T-helper 22 cell (primary cell): Measurements from ENCODE around the gene PTPRM.
"Not testable (repeated sequence)": the region's sequence is repeated elsewhere in the genome, so short reads cannot be mapped to it uniquely, and the experiment has no call there.

Source experiments
- DNase-seq: peaks from one replicate; pipeline ENCODE4 v3.0.0-alpha.2; 2020; ENCODE audit warnings: low read depth

Gene PTPRM

DNA sequence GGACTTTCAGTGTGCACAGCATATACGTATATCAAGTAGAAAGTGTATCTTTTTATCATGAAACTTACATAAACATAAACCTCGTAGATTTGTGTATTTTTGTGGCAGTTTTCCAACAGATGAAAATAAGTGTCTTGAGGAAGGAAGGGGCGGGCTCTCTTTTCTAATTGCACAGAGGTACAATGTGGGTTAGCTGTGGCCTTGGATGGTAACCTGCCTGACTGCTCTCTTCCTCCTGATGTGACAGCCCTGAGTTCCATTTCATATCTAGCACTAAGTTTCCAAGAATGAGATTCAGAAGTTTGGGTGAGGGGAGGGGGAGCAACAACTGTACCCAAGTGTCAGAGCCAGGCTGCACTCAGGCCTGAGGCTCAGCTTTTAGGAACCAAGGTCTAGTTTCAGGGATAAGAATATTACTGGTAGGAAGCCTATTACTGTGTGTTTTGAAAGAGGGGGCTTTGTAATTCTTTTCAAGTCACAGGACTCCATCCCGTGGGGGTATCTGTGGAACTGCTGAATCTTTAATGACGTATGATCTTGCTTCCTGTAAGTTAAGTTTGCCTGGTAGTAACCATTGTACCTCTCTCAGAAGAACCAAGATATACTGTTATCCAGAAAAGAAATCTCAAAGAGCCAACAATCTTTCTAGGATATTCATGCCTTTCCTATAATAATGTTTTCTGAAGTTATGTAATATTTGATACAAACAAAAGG, 483.7 kb downstream of the PTPRM start:
- no peak for DNase-seq

DNA sequence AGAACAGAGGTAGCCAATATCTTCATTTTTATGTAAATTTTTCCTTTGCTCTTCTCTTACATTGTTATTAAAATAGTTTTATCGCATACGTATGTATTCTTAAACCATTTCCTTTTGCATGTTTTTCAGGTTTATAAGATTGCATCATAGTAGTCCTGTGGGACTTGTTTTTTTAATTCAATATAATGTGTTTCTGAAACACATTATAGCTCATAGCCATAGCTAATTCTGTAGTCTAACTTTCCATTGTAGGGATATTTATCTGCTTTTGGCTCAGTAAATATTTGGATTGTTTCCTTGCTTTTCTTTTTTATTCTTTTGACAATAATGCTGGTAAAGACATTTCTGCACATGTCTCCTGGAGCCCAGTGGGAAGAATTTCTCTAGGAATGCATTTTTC, 484.3 kb downstream of the PTPRM start:
- DNase-seq: no peak

DNA sequence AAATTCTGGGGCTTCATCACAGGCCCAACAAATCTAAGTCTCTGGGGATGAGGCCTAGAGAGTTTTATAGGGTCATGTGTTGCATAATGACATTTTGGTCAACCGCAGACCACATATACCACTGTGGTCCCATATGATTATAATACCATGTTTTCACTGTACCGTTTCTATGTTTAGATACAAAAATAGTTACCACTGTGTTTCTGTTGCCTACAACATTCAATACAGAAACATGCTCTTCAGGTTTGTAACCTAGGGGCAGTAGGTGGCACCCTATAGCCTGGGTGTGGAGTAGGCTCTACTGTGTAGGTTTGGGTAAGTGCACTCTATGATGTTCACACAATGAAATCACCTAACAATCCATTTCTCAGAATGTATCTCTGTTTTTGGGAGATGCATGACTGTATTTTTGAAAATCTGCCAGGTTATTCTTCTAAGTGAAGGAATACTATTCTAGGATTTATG, 485.2 kb downstream of the PTPRM start:
- no peak for DNase-seq

DNA sequence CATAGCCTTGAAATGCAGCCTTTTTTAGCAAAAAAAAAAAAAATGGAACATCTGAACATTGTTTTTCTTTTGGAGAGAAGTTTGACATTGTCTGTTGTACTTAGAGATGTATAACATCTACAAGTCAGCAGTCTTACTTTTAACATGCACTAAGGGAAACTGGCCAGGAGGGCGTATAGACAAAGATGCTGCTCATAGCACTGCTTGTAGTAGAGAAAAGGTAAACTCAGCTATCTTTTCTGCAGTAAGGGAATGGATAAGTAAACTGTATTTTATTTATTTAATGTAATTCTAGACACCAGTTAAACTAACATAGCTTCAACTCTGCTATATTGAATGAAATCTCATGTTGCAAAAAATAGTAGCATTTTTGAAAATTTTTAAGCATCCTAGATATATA, 489.6 kb downstream of the PTPRM start:
- DNase-seq: no peak

DNA sequence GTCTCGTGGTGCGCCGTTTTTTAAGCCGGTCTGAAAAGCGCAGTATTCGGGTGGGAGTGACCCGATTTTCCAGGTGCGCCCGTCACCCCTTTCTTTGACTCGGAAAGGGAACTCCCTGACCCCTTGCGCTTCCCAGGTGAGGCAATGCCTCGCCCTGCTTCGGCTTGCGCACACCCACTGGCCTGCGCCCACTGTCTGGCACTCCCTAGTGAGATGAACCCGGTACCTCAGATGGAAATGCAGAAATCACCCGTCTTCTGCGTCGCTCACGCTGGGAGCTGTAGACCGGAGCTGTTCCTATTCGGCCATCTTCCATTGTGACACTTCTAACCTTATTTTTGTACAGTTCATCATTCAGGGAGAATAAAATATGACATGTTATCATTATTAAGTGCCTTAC, 496.0 kb downstream of the PTPRM start:
- DNase-seq: not testable (repeated sequence)

DNA sequence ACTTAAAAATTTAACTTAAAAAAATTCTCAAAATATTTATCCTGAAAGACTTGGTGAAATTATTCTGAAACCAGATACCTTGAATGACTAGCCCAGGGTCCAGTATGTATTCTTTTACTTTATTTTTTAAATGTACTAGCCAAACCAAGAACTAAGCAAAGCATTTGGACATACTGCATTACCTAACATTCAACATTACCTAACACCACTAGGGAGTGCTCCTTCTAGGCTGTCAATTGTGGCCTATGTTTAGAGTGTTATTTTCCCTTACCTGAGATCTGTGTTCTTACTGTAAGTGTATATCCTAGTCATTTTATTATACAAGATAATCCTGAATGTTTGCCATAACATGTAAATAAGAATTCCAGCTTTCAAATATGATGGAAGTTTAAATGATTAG, 496.6 kb downstream of the PTPRM start:
- DNase-seq: no peak

GRCh38 chr18:8065284-8065683, 498.2 kb downstream of the PTPRM start:
- no peak for DNase-seq

GRCh38 chr18:8065773-8066172, 498.7 kb downstream of the PTPRM start:
- DNase-seq: no peak

DNA sequence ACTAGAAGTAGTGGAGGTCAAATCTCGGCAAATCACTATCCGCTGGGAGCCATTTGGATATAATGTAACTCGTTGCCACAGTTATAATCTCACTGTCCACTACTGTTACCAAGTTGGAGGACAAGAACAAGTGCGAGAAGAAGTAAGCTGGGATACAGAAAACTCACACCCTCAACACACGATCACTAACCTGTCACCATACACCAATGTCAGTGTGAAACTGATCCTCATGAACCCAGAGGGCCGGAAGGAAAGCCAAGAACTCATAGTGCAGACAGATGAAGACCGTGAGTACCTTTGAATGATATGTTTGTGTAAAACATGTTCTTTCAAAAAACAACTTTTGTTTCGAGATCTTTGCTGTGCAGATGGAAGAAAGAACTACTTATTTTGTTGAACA, 502.6 kb downstream of the PTPRM start:
- DNase-seq: no peak

DNA sequence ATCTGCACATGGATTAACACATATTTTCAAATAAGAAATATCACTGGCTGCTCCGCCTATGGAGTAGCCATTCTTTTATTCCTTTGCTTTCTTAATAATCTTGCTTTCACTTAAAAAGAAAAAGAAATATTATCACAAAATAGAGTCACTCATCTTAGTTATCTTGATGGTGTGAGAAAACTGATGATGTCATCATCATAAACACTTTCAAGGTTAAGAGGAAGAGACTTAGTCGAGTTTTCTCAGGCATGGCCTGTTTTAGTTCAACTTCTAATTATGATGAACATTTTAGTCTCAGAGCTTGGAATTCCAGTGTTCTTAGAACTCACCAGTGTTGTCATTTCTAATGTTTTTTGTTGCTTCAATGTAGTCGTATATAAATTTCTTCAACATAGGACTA, 506.1 kb downstream of the PTPRM start:
- no peak for DNase-seq

GRCh38 chr18:8080092-8080491, 513.0 kb downstream of the PTPRM start:
- no peak for DNase-seq

DNA sequence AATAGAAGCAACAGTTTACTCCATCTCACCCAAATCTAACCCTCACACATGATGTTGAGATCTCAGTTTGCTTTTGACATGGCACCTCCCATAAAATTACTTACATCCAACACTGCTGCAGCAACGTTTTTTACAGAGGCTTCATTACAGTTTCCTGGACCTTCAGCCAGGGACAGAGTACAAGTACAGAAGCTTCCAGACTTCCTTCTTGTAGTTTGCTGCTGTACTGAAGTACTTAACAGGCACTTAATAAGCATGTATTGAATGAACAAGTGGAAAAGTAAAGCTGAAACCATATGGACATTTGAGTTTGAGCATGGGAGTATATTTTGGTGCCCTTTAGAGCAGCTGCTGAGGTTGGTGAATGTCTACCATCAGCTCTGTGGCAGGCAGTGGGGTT, 514.2 kb downstream of the PTPRM start:
- no peak for DNase-seq

DNA sequence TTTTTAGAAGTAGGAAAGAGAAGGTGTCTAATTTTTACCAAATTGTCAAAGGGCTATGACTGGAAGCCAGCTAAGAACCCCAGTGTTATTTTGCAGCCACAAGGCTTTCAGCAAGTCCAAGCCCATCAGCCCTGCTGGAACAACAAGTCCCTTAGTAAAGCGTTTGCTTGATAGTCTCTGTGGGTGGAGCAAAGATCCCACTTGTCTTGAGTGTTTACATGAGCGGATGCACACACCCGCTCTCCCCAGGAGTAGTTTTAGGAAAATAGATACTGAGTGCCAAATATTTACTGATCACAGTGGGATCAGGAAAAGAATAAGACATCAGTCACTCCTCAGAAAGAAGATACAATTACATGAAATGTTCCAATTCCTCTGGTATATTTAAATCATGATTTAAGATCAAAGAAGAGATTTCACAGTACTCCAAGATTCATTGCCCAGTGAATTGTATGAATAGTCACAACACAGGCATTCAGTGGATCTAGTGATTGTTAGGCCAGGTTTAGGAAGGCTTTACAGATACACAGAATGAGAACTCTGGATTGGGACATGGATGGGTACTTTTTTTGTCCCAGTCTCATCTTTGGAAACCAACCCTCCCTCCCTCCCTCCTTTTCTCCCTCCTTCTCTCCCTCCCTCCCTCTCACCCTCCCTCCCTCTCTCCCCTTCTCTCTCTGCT, 514.9 kb downstream of the PTPRM start:
- DNase-seq: no peak

GRCh38 chr18:8084160-8084559, 517.0 kb downstream of the PTPRM start:
- DNase-seq: no peak

- no peak for DNase-seq
Observed at GRCh38 chr18:8088626-8089025, 521.5 kb downstream of the PTPRM start.

GRCh38 chr18:8091035-8091434, 523.9 kb downstream of the PTPRM start:
- DNase-seq: no peak

DNA sequence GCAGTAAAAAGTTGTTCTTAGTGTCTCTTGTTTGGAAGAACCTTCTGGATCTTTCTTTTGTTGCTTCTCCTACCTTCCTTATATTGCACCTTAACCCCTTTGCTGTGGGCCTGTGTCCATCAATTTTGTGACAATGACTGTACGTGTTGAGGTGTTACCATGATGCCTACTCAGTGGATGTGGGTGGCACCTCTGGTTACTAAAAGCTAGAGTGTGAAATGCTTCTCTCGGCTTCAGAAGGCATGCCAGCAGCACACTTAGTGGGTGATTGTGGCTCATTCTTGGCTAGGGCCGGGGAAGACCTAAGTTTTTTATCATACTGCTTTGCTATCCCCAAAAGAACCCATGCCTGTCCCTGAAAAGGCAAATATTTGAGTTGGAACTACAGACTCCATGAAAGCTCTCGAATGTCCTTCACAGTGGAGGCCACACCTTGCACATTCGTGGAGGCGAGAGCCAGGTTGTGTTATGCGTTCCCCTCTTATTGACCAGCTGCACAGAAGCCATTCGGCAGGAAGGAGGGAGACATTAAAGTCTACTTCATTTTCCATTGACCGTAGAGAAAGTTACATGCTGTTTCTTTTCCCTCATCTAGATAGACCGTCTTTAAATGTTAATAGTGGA, 528.9 kb downstream of the PTPRM start:
- no peak for DNase-seq

DNA sequence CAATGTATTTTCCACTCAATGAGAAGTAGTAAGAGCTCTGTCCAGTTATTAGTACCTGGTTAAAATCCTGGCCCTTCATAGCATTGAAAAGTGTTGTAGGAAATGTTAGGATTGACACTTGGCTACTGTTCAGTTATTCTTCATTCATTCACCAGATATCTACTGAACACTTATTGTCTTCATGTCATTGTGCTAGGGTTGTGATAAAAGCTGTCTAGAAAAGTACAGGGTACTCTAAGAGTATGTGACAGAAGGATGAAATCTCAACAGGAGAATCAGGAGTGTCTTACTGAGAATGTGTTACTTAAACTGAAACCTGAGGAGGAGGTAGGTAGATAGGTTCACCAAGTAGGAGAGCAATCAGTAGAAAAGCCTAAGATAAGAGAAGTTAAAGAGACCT, 530.3 kb downstream of the PTPRM start:
- DNase-seq: no peak

DNA sequence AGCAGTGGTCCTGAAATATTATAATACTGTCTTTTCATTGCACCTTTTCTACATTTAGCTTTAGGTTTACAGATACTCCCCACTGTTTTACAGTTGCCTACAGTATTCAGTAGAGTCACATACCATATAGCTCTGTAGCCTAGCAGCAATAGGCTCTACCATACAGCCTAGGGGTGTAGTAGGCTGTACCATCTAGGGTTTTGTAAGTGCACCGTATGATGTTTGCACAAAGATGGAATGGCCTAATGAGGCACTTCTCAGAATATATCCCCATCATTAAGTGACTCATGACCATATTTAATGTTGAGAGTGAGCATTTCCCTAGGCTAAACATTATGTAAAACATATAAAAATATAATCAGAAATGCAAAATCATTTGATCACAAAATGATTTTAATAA, 530.8 kb downstream of the PTPRM start:
- no peak for DNase-seq

DNA sequence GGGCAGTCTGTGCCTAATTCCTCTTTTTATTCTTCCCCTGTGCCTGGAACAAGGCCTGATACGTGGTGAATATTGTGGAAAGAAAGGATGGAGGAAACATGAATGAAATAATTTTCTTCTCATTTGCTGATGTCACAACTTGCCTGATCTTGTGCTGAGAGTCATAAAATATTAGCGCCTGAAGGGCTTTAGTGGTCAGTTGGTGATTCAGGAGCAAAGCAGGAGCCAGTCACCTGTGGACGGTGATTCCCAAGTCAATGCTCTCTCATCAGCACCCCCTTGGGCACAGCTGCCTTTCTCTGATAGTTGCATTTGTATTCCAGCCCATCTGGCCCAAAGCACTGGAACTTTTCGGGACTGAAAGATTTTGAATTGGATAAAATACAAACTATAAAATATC, 539.5 kb downstream of the PTPRM start:
- no peak for DNase-seq

DNA sequence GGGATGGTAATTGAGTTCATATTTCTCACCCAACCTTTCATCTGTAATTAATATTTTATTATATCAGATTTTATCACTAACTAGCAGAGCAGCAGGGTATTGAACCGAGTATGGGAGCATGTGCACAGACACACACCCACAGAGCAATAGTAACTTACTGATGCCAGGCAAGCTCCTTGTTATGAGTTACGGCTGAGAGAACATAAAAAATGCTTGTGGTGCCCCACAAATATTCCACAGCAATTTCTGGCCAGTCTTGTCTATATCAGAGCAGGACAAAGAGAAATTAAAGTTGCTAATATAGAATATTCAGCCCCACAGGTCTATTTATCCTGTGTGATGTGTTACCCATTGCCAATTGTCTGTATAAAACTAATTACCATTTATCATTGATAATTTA, 540.3 kb downstream of the PTPRM start:
- no peak for DNase-seq

DNA sequence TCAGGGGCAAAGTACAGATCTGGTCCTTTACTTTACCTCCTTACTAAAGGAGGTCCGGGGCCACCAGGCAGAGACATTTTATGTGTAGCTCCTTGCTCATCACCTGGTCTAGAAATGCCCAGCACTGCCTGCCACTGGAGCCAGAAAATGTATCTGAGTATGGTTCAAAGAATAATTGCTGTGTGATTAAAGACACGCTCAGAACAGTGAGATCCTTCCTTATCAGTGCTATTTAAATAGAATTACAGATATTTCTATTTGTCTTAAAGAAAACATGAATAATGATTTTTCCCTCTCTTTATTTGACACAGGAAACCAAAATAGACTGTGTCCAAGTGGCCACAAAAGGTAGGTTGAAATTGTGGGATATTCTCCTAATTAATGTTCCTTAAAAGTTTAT, 547.4 kb downstream of the PTPRM start:
- no peak for DNase-seq

DNA sequence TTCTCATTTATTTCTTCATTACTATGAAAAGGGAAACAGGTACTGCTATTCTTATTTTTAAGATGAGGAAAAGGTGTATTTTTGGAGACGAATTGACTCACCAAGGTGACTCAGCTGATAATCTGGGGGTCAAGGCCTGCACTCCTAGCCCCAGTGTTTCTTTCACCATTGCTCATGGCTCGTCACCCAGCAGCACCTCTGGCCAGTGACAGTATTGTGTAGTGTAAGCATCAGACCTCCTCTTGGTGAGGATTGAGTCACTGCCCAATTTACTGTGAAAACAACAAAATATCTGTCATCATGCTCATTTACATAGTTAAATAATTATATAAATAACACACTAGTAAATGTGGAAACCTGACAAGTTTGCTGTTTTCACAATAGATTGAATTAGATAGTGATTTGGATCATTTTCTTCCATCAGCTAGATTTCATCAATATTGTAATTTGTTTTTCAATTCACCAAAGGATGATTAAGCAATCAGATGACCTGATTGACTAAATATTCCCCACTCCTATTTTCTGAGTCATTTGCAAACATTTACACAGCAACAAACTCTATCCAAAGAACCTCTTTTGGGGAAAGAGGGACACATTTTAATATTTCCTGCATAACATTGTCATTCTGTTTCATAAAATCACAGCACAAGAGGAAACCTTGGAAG, 549.4 kb downstream of the PTPRM start:
- DNase-seq: no peak
